Activated CD4-positive, alpha-beta T cell treated with anti-CD3 and anti-CD28 coated beads, Interleukin-2, amount 10 ng/mL, durations not matched to agents 7 days and 5 days (primary cell): ENCODE data around the gene WIPF2. TPM values are rescaled to one million over a fixed set of nuclear protein-coding genes. Genes with fewer than 3 reads are reported as not detected.
"Not testable (repeated sequence)": the region's sequence is repeated elsewhere in the genome, so short reads cannot be mapped to it uniquely, and the experiment has no call there.

Source experiments
- CTCF ChIA-PET: fragments of 350-600 bp; sonication (Branson Sonifier 250); formaldehyde crosslinking; loops from one replicate; lab custom pipeline; 2021; ENCODE audit warnings: antibody characterized with exemption; lab: Charles Lee
- POLR2A ChIA-PET: fragments of 350-600 bp; sonication (Branson Sonifier 250); formaldehyde crosslinking; loops from one replicate; lab custom pipeline; 2021; ENCODE audit warnings: antibody characterized with exemption; lab: Charles Lee
- DNase-seq: peaks from one replicate; pipeline ENCODE4 v3.0.0-alpha.2; 2020
- H3K27ac Mint-ChIP-seq: one replicate; pipeline ENCODE4 v1.8.0; 2021; ENCODE audit warnings: mild to moderate bottlenecking, moderate library complexity, mixed read lengths
- H3K27me3 Mint-ChIP-seq: one replicate; pipeline ENCODE4 v1.8.0; 2021; ENCODE audit warnings: mixed read lengths
- H3K36me3 Mint-ChIP-seq: one replicate; pipeline ENCODE4 v1.8.0; 2021; ENCODE audit warnings: low read depth, mixed read lengths
- H3K4me1 Mint-ChIP-seq: one replicate; pipeline ENCODE4 v1.8.0; 2021; ENCODE audit warnings: mixed read lengths
- H3K4me3 Mint-ChIP-seq: one replicate; pipeline ENCODE4 v1.8.0; 2021; ENCODE audit warnings: mild to moderate bottlenecking, moderate library complexity, mixed read lengths
- H3K9me3 Mint-ChIP-seq: one replicate; pipeline ENCODE4 v1.8.0; 2021; ENCODE audit warnings: mixed read lengths
- total RNA-seq, 2 experiments: library from RNA; stranded (reverse); gene quantifications; one replicate each; pipeline ENCODE4 v1.2.3, GENCODE V29; 2021

WIPF2 gene
- total RNA-seq, 2 experiments from 2014 or later, result 23.7 to 26.7 TPM

- POLR2A ChIA-PET, result no interaction called here
- Mint-ChIP-seq H3K27me3 (no peaks in the 10 kb centered on the region), H3K9me3 (no peaks in the 10 kb centered on the region), H3K4me1 (no peaks in the 10 kb centered on the region), H3K27ac (no peak overlapping the region), H3K36me3 (peaks cover 31% of the 10 kb centered on the region), H3K4me3 (no peak overlapping the region)
- CTCF ChIA-PET, result interaction anchor here (1.0 to 1.2 kb wide), 2 partner anchors 10 to 28 kb away, joined by 3 to 4 read pairs; no protein-coding TSS in a partner anchor
- DNase-seq, result no peak
These were observed 11.6 kb downstream of the WIPF2 start for GRCh38 chr17:40230670-40231069.

GRCh38 chr17:40231928-40232327, 12.8 kb downstream of the WIPF2 start:
- not testable (repeated sequence) for DNase-seq, H3K4me1 Mint-ChIP-seq, H3K4me3 Mint-ChIP-seq, H3K9me3 Mint-ChIP-seq, H3K27me3 Mint-ChIP-seq, H3K27ac Mint-ChIP-seq
- peaks cover 31% of the 10 kb centered on the region for H3K36me3 Mint-ChIP-seq
- ChIA-PET POLR2A (interaction anchor here (0.8 kb wide), 1 partner anchor 35 kb away, joined by 10 read pairs; no protein-coding TSS in a partner anchor), CTCF (interaction anchor here (0.7 to 1.2 kb wide), 3 partner anchors 9 to 329 kb away, joined by 3 to 4 read pairs (median 3); no protein-coding TSS in a partner anchor)

GRCh38 chr17:40241252-40241834, 22.2 kb downstream of the WIPF2 start:
- Mint-ChIP-seq H3K27me3 (no peaks in the 10 kb centered on the region), H3K4me1 (peaks cover 17% of the 10 kb centered on the region), H3K36me3 (peaks cover 8% of the 10 kb centered on the region), H3K4me3 (no peak overlapping the region), H3K27ac (no peak overlapping the region), H3K9me3 (no peaks in the 10 kb centered on the region)
- ChIA-PET CTCF (interaction anchor here (0.6 to 1.6 kb wide), 3 partner anchors 10 to 752 kb away, joined by 3 to 4 read pairs (median 3); no protein-coding TSS in a partner anchor), POLR2A (no interaction called here)
- DNase-seq, result no peak

- no peak overlapping the region for H3K27ac Mint-ChIP-seq
- DNase-seq, result no peak
- ChIA-PET CTCF (interaction anchor here (0.6 to 0.8 kb wide), 2 partner anchors 11 to 19 kb away, joined by 3 read pairs; no protein-coding TSS in a partner anchor), POLR2A (no interaction called here)
- H3K4me1 Mint-ChIP-seq, result peaks cover 17% of the 10 kb centered on the region
- H3K4me3 Mint-ChIP-seq, result no peak overlapping the region
- no peaks in the 10 kb centered on the region for H3K9me3 Mint-ChIP-seq
- H3K36me3 Mint-ChIP-seq, result peaks cover 8% of the 10 kb centered on the region
- H3K27me3 Mint-ChIP-seq, result no peaks in the 10 kb centered on the region
These were observed 23.7 kb downstream of the WIPF2 start for GRCh38 chr17:40242774-40243173.

GRCh38 chr17:40243761-40244160, 24.7 kb downstream of the WIPF2 start:
- no peak overlapping the region for H3K27ac Mint-ChIP-seq
- no peaks in the 10 kb centered on the region for H3K27me3 Mint-ChIP-seq
- CTCF ChIA-PET, result interaction anchor here (0.6 to 1.1 kb wide), 2 partner anchors 23 to 254 kb away, joined by 3 read pairs; no protein-coding TSS in a partner anchor
- H3K36me3 Mint-ChIP-seq, result peaks cover 8% of the 10 kb centered on the region
- POLR2A ChIA-PET, result no interaction called here
- DNase-seq, result no peak
- H3K4me3 Mint-ChIP-seq, result no peak overlapping the region
- H3K4me1 Mint-ChIP-seq, result peaks cover 17% of the 10 kb centered on the region
- H3K9me3 Mint-ChIP-seq, result no peaks in the 10 kb centered on the region

- Mint-ChIP-seq H3K36me3 (peaks cover 8% of the 10 kb centered on the region), H3K4me1 (peaks cover 17% of the 10 kb centered on the region), H3K4me3 (no peak overlapping the region), H3K9me3 (no peaks in the 10 kb centered on the region), H3K27me3 (no peaks in the 10 kb centered on the region), H3K27ac (no peak overlapping the region)
- DNase-seq, result no peak
- CTCF ChIA-PET, result interaction anchor here (0.6 to 1.1 kb wide), 2 partner anchors 23 to 254 kb away, joined by 3 read pairs; no protein-coding TSS in a partner anchor
- POLR2A ChIA-PET, result no interaction called here
These were observed 25.2 kb downstream of the WIPF2 start for GRCh38 chr17:40244255-40244654.

GRCh38 chr17:40247926-40248495, 28.9 kb downstream of the WIPF2 start:
- CTCF ChIA-PET, result interaction anchor here (0.6 kb wide), 1 partner anchor 196 kb away, joined by 3 read pairs; no protein-coding TSS in a partner anchor
- H3K4me1 Mint-ChIP-seq, result peaks cover 6% of the 10 kb centered on the region
- H3K36me3 Mint-ChIP-seq, result peaks cover 8% of the 10 kb centered on the region
- H3K27ac Mint-ChIP-seq, result no peak overlapping the region
- POLR2A ChIA-PET, result no interaction called here
- no peaks in the 10 kb centered on the region for H3K9me3 Mint-ChIP-seq
- H3K4me3 Mint-ChIP-seq, result no peak overlapping the region
- no peak for DNase-seq
- H3K27me3 Mint-ChIP-seq, result no peaks in the 10 kb centered on the region

- Mint-ChIP-seq H3K36me3 (peaks cover 8% of the 10 kb centered on the region), H3K27ac (no peak overlapping the region), H3K27me3 (no peaks in the 10 kb centered on the region), H3K4me3 (no peak overlapping the region), H3K9me3 (no peaks in the 10 kb centered on the region), H3K4me1 (peaks cover 6% of the 10 kb centered on the region)
- ChIA-PET CTCF (interaction anchor here (0.6 kb wide), 1 partner anchor 197 kb away, joined by 3 read pairs; no protein-coding TSS in a partner anchor), POLR2A (no interaction called here)
- DNase-seq, result no peak
These were observed 29.4 kb downstream of the WIPF2 start for GRCh38 chr17:40248507-40248906.

GRCh38 chr17:40251576-40251975, 32.5 kb downstream of the WIPF2 start:
- no peaks in the 10 kb centered on the region for H3K4me1 Mint-ChIP-seq
- H3K36me3 Mint-ChIP-seq, result peaks cover 2% of the 10 kb centered on the region
- no peak overlapping the region for H3K27ac Mint-ChIP-seq
- H3K9me3 Mint-ChIP-seq, result no peaks in the 10 kb centered on the region
- H3K27me3 Mint-ChIP-seq, result no peaks in the 10 kb centered on the region
- ChIA-PET POLR2A (no interaction called here), CTCF (no interaction called here)
- DNase-seq, result no peak
- H3K4me3 Mint-ChIP-seq, result no peak overlapping the region

GRCh38 chr17:40253565-40253964, 34.5 kb downstream of the WIPF2 start:
- no peaks in the 10 kb centered on the region for H3K9me3 Mint-ChIP-seq
- H3K4me1 Mint-ChIP-seq, result no peaks in the 10 kb centered on the region
- POLR2A ChIA-PET, result no interaction called here
- H3K27me3 Mint-ChIP-seq, result no peaks in the 10 kb centered on the region
- no peak overlapping the region for H3K4me3 Mint-ChIP-seq
- H3K27ac Mint-ChIP-seq, result no peak overlapping the region
- DNase-seq, result no peak
- CTCF ChIA-PET, result no interaction called here
- peaks cover 15% of the 10 kb centered on the region for H3K36me3 Mint-ChIP-seq

GRCh38 chr17:40259505-40259904, 40.4 kb downstream of the WIPF2 start:
- H3K4me3 Mint-ChIP-seq, result no peak overlapping the region
- DNase-seq, result no peak
- no peak overlapping the region for H3K27ac Mint-ChIP-seq
- no peaks in the 10 kb centered on the region for H3K4me1 Mint-ChIP-seq
- no peaks in the 10 kb centered on the region for H3K9me3 Mint-ChIP-seq
- POLR2A ChIA-PET, result no interaction called here
- peaks cover 46% of the 10 kb centered on the region for H3K36me3 Mint-ChIP-seq
- CTCF ChIA-PET, result interaction anchor here (0.6 kb wide), 3 partner anchors 48 to 265 kb away, joined by 3 to 4 read pairs (median 3); no protein-coding TSS in a partner anchor
- no peaks in the 10 kb centered on the region for H3K27me3 Mint-ChIP-seq

GRCh38 chr17:40260528-40260927, 41.4 kb downstream of the WIPF2 start:
- no peak for DNase-seq
- H3K36me3 Mint-ChIP-seq, result peaks cover 52% of the 10 kb centered on the region
- no peaks in the 10 kb centered on the region for H3K4me1 Mint-ChIP-seq
- ChIA-PET POLR2A (no interaction called here), CTCF (interaction anchor here (0.8 kb wide), 1 partner anchor 247 kb away, joined by 3 read pairs; no protein-coding TSS in a partner anchor)
- no peak overlapping the region for H3K27ac Mint-ChIP-seq
- H3K9me3 Mint-ChIP-seq, result no peaks in the 10 kb centered on the region
- no peaks in the 10 kb centered on the region for H3K27me3 Mint-ChIP-seq
- H3K4me3 Mint-ChIP-seq, result no peak overlapping the region
